B cell (primary cell): ENCODE data around the gene CD36. TPM values are rescaled to one million over a fixed set of nuclear protein-coding genes. Genes with fewer than 3 reads are reported as not detected.

Source experiments
- ATAC-seq: fragments of 200-7000 bp; cut with Tn5 transposase; one replicate; pipeline ENCODE4 v1.10.0; 2021; ENCODE audit warnings: low read depth, mild to moderate bottlenecking, moderate number of reproducible peaks, moderate library complexity
- CTCF ChIA-PET: fragments of 350-600 bp; sonication (Branson Sonifier 250); formaldehyde crosslinking; loops from one replicate; lab custom pipeline; 2021; ENCODE audit warnings: antibody characterized with exemption, inconsistent platforms; lab: Charles Lee
- POLR2A ChIA-PET: fragments of 350-600 bp; sonication (Branson Sonifier 250); formaldehyde crosslinking; loops from one replicate; lab custom pipeline; 2021; ENCODE audit warnings: antibody characterized with exemption; lab: Charles Lee
- DNase-seq: peaks from one replicate; pipeline ENCODE4 v3.0.0; 2013
- H2AFZ ChIP-seq: 2 replicates; pipeline ENCODE4 v1.6.1; 2012; ENCODE audit warnings: mild to moderate bottlenecking, low read depth, low read length; ENCODE audit not compliant: insufficient read depth, poor library complexity, severe bottlenecking
- H3K27ac ChIP-seq, 2 donors: 1 replicate in 1 of 2; 2 replicates in 1 of 2; pipeline ENCODE4 v1.5.1; 2012 to 2013; ENCODE audit warnings: low read length in 2 of 2, mild to moderate bottlenecking in 2 of 2, moderate library complexity in 1 of 2
- H3K27me3 ChIP-seq, 4 experiments: fragments of 200-600 bp in 1 of 4; sonication (generic) in 1 of 4; replicated peaks in 1 of 4; 1 replicate in 2 of 4; 2 replicates in 2 of 4; pipeline versions ENCODE4 v1.6.1 to v1.7.0; 2013 to 2016; ENCODE audit warnings: low read length in 3 of 4, mild to moderate bottlenecking in 2 of 4, mixed read lengths in 1 of 4, moderate library complexity in 1 of 4; ENCODE audit not compliant: insufficient read depth in 4 of 4, control insufficient read depth in 3 of 4; ENCODE audit errors: control extremely low read depth in 1 of 4
- H3K36me3 ChIP-seq, 2 experiments: replicated peaks in 1 of 2; 1 replicate in 1 of 2; 2 replicates in 1 of 2; pipeline versions ENCODE4 v1.6.1 to v1.7.1; 2013; ENCODE audit warnings: low read length in 1 of 2; ENCODE audit not compliant: insufficient read depth in 2 of 2, control insufficient read depth in 1 of 2; ENCODE audit errors: control extremely low read depth in 1 of 2, extremely low read depth in 1 of 2
- H3K4me1 ChIP-seq, 2 donors: fragments of 200-600 bp in 1 of 2; sonication (generic) in 1 of 2; 1 replicate in 1 of 2; 2 replicates in 1 of 2; pipeline versions ENCODE4 v1.5.1 to v1.6.1; 2013 to 2017; ENCODE audit warnings: low read length in 2 of 2; ENCODE audit not compliant: control insufficient read depth in 2 of 2, insufficient read depth in 2 of 2
- H3K4me2 ChIP-seq: replicated peaks from 2 replicates; pipeline ENCODE3; 2012; ENCODE audit warnings: mild to moderate bottlenecking, low read depth, low read length; ENCODE audit not compliant: poor library complexity, severe bottlenecking
- H3K4me3 ChIP-seq, 5 experiments: fragments of 200-600 bp in 1 of 5; sonication (generic) in 1 of 5; 1 replicate in 3 of 5; 2 replicates in 2 of 5; pipeline versions ENCODE4 v1.5.1 to v1.7.0; 2011 to 2016; ENCODE audit warnings: low read length in 4 of 5, mild to moderate bottlenecking in 4 of 5, low read depth in 2 of 5, control low read depth in 1 of 5, moderate library complexity in 1 of 5; ENCODE audit not compliant: insufficient read depth in 1 of 5; ENCODE audit errors: control extremely low read depth in 1 of 5, extremely low read depth in 1 of 5
- H3K79me2 ChIP-seq: fragments of 200-600 bp; sonication (generic); one replicate; pipeline ENCODE4 v1.6.0; 2016; ENCODE audit warnings: low read length; ENCODE audit not compliant: control insufficient read depth, insufficient read depth
- H3K9ac ChIP-seq: fragments of 200-600 bp; sonication (generic); 2 replicates; pipeline ENCODE4 v1.6.1; 2017; ENCODE audit warnings: mild to moderate bottlenecking, low read length, moderate library complexity
- H3K9me3 ChIP-seq, 3 donors: one replicate each; pipeline versions ENCODE4 v1.6.1 to v1.7.1; 2013; ENCODE audit warnings: low read length in 2 of 3; ENCODE audit not compliant: control insufficient read depth in 2 of 3, insufficient read depth in 1 of 3; ENCODE audit errors: control extremely low read depth in 1 of 3
- H4K20me1 ChIP-seq: 2 replicates; pipeline ENCODE4 v1.6.0; 2012; ENCODE audit warnings: mild to moderate bottlenecking, low read length; ENCODE audit not compliant: insufficient read depth, control insufficient read depth, poor library complexity, severe bottlenecking
- H3K27ac Mint-ChIP-seq: one replicate; pipeline ENCODE4 v1.8.0; 2021; ENCODE audit warnings: mixed read lengths
- H3K27me3 Mint-ChIP-seq: one replicate; pipeline ENCODE4 v1.8.0; 2021; ENCODE audit warnings: mixed read lengths
- H3K4me1 Mint-ChIP-seq: one replicate; pipeline ENCODE4 v1.8.0; 2021; ENCODE audit warnings: mixed read lengths
- H3K4me3 Mint-ChIP-seq: one replicate; pipeline ENCODE4 v1.8.0; 2021; ENCODE audit warnings: mixed read lengths
- H3K9me3 Mint-ChIP-seq: one replicate; pipeline ENCODE4 v1.8.0; 2022; ENCODE audit warnings: mixed read lengths; ENCODE audit not compliant: insufficient read depth
- CTCF ChIP-seq: fragments of 200-600 bp; IDR thresholded peaks from one replicate; pipeline ENCODE4 v1.8.0; 2022; ENCODE audit warnings: antibody characterized with exemption, mild to moderate bottlenecking
- EZH2 ChIP-seq: IDR thresholded peaks from 2 replicates; pipeline ENCODE4 v1.6.1; 2012; ENCODE audit warnings: borderline replicate concordance, low read depth, mild to moderate bottlenecking, moderate library complexity, low read length; ENCODE audit not compliant: insufficient read depth, poor library complexity, severe bottlenecking
- WGBS: methylation state at CpG from one replicate; pipeline ENCODE4 v1.1.5; 2013; ENCODE audit warnings: missing lambda C conversion rate; ENCODE audit not compliant: insufficient coverage; 5-methylcytosine and 5-hydroxymethylcytosine counted together
- intact Hi-C: fragments of 100-400 bp; cut with micrococcal nuclease; formaldehyde crosslinking; loops from one replicate; pipeline ENCODE4 v1.10.0; 2022
- polyA plus RNA-seq: library from polyadenylated mRNA; depleted of rRNA; stranded (reverse); fragments of >200 nt; gene quantifications from 2 replicates; pipeline ENCODE4 v1.2.3, GENCODE V29; 2012
- total RNA-seq, 2 donors: library from RNA; stranded (reverse); fragments of 120-200 nt in 1 of 2; gene quantifications; 1 replicate in 1 of 2; 2 replicates in 1 of 2; pipeline versions ENCODE4 v1.2.3 to v1.2.4, GENCODE V29; 2013 to 2022

Gene CD36
- total and polyA plus RNA-seq, 2 donors (not counting 1 experiment from before 2014, with no cell fraction given) = 0.37 to 2.3 TPM

- Mint-ChIP-seq H3K27me3 (no peaks in the 10 kb centered on the region), H3K27ac (no peak overlapping the region), H3K4me1 (peaks cover 4% of the 10 kb centered on the region), H3K9me3 (no peaks in the 10 kb centered on the region), H3K4me3 (no peak overlapping the region)
- DNase-seq (no peak), ATAC-seq (no peak)
- Histone ChIP-seq H3K4me3 (no peak overlapping the region), H4K20me1 (no peaks in the 10 kb centered on the region), H2AFZ (no peak overlapping the region), H3K79me2 (no peaks in the 10 kb centered on the region), H3K36me3 (no peaks in the 10 kb centered on the region), H3K9me3 (no peaks in the 10 kb centered on the region), H3K4me1 (peaks cover 0 to 6% of the 10 kb centered on the region in 2 donors), H3K4me2 (no peak overlapping the region), H3K27me3 (no peaks in the 10 kb centered on the region), H3K27ac (no peak overlapping the region), H3K9ac (no peak overlapping the region)
- CTCF ChIA-PET = no interaction called here
- TF ChIP-seq EZH2 = no peak
- no peak for TF ChIP-seq CTCF
- intact Hi-C loops = no loop called here
- WGBS = no CpG with 5 or more reads among the region's 2 CpGs
- POLR2A ChIA-PET = interaction anchor here (0.7 kb wide), 1 partner anchor 502 kb away, joined by 3 read pairs; no protein-coding TSS in a partner anchor
Measured at GRCh38 chr7:80637454-80637853, 988 bp upstream of the CD36 start.

GRCh38 chr7:80639011-80639410 is 569 bp downstream of the CD36 start:
- no peak overlapping the region for H3K4me2 ChIP-seq
- Mint-ChIP-seq H3K4me3 (no peak overlapping the region), H3K9me3 (no peaks in the 10 kb centered on the region), H3K27ac (no peak overlapping the region), H3K27me3 (no peaks in the 10 kb centered on the region), H3K4me1 (peaks cover 4% of the 10 kb centered on the region)
- H3K27ac ChIP-seq = no peak overlapping the region
- no peak overlapping the region for H3K4me3 ChIP-seq
- intact Hi-C loops = no loop called here
- H3K27me3 ChIP-seq = no peaks in the 10 kb centered on the region
- no peaks in the 10 kb centered on the region for H3K79me2 ChIP-seq
- ATAC-seq = no peak
- H4K20me1 ChIP-seq = no peaks in the 10 kb centered on the region
- peaks cover 0 to 6% of the 10 kb centered on the region in 2 donors for H3K4me1 ChIP-seq
- H3K9ac ChIP-seq = no peak overlapping the region
- H3K9me3 ChIP-seq = no peaks in the 10 kb centered on the region
- DNase-seq = no peak
- ChIA-PET POLR2A (no interaction called here), CTCF (interaction anchor here (0.6 to 1.3 kb wide), 2 partner anchors 17 to 20 kb away, joined by 3 read pairs; no protein-coding TSS in a partner anchor)
- H2AFZ ChIP-seq = no peak overlapping the region
- H3K36me3 ChIP-seq = no peaks in the 10 kb centered on the region
- TF ChIP-seq EZH2 = no peak
- no peak for TF ChIP-seq CTCF
